Left lung (tissue), 10 donors: ENCODE results near the gene POU2F3. TPM values are rescaled to one million over a fixed set of nuclear protein-coding genes. Genes with fewer than 3 reads are reported as not detected.

Experiments used
- ATAC-seq: fragments of 200-7000 bp; cut with Tn5 transposase; one replicate; pipeline ENCODE4 v1.9.1; 2020; ENCODE audit warnings: moderate library complexity
- DNase-seq, 4 donors: peaks; one replicate each; pipeline ENCODE4 v3.0.0-alpha.2; 2013 to 2020
- H3K27ac ChIP-seq, 2 donors: fragments of 200-600 bp; sonication (generic) in 1 of 2; one replicate each; pipeline versions ENCODE4 v1.5.0 to v1.8.0; 2020 to 2021
- H3K27me3 ChIP-seq, 2 donors: fragments of 200-600 bp; sonication (generic) in 1 of 2; one replicate each; pipeline versions ENCODE4 v1.5.0 to v1.8.0; 2020 to 2021
- H3K36me3 ChIP-seq, 2 donors: fragments of 200-600 bp; sonication (generic) in 1 of 2; one replicate each; pipeline versions ENCODE4 v1.5.0 to v1.8.0; 2020 to 2021
- H3K4me1 ChIP-seq, 2 donors: fragments of 200-600 bp; one replicate each; pipeline ENCODE4 v1.8.0; 2021
- H3K4me3 ChIP-seq, 2 donors: fragments of 200-600 bp; sonication (generic) in 1 of 2; one replicate each; pipeline versions ENCODE4 v1.5.0 to v1.8.0; 2020 to 2021; ENCODE audit warnings: mild to moderate bottlenecking in 1 of 2
- H3K9me3 ChIP-seq, 2 donors: fragments of 200-600 bp; sonication (generic) in 1 of 2; one replicate each; pipeline versions ENCODE4 v1.5.0 to v1.8.0; 2020 to 2021
- intact Hi-C, 2 donors: fragments of 100-400 bp; cut with DNase I; formaldehyde crosslinking; loops; one replicate each; pipeline versions ENCODE4 v1.11.2 to v1.14.2; 2022
- polyA plus RNA-seq, 6 donors: library from polyadenylated mRNA; unstranded; fragments of 120-200 nt; gene quantifications; one replicate each; pipeline ENCODE4 v1.2.1, GENCODE V29; 2013; ENCODE audit not compliant: insufficient read length in 6 of 6
- total RNA-seq, 2 donors: library from RNA; stranded (reverse); fragmentation: NEBNext Ultra II Directional; extraction: Animal tissue kit (Norgen Biotek cat#: 25700); gene quantifications; one replicate each; pipeline ENCODE4 v1.2.1, GENCODE V29; 2021
- TF ChIP-seq, protein P1 (sequence below), 2 donors: fragments of 200-600 bp; sonication (generic) in 1 of 2; IDR thresholded peaks; one replicate each; pipeline versions ENCODE4 v1.5.0 to v1.8.0; 2021; ENCODE audit warnings: antibody characterized with exemption in 2 of 2
- donor health status: DM: no; HTN: yes; CAD: no.
- donor health status: DM: no; HTN: no; CAD: no.

The POU2F3 gene
- total and polyA plus RNA-seq, 8 donors, result 0.63 to 3.3 (median 1.1) TPM

DNA sequence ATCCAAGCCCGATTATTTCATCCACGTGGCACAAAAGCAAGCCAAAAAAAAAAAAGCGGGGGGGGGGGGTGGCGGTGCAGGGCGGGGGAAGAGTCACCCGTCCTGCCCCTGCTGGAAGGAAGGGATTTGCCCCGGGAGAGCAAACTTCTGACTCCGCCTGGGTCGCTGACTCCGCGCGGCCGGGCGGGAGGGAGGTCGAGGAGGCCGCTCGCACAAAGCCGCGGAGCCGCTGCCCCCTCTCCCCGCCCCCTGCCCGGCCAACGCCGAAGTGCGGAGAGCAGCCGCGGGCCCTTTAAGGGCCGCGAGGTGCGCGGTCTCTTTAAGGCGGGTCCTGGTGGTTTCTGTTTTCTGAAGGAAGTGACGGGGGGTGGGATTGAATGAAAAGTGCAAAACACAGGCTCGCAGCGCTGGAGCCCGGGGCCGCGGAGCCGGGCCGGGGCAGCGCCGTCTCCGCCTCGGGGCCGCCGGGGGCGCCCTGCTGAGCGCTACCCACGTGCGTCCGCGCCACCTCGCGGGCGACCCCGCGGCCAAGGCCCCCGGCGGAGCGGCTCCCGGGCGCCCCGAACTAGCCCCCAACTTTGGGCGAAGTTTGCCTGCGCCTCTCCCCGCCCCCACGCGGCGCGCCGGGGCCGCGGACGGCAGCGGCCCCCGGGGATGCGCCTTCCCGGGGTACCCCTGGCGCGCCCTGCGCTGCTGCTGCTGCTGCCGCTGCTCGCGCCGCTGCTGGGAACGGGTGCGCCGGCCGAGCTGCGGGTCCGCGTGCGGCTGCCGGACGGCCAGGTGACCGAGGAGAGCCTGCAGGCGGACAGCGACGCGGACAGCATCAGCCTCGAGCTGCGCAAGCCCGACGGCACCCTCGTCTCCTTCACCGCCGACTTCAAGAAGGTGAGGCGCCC, 29.1 kb upstream of the POU2F3 start, which contains the start of gene OAF:
Gene OAF (plus strand): TSS at position 407 of the 896 bp plus-strand sequence. CDS start 248 bp downstream, at position 655.
- Histone ChIP-seq H3K4me1 (peaks cover 5 to 43% of the 10 kb centered on the region in 2 donors), H3K4me3 (peak within 1 kb of the TSS; percentile 50 to 60), H3K9me3 (no peaks in the 10 kb centered on the region), H3K27me3 (peaks cover 0 to 41% of the 10 kb centered on the region in 2 donors), H3K36me3 (no peaks in the 10 kb centered on the region), H3K27ac (peak within 1 kb of the TSS; percentile 49 to 63)
- TF ChIP-seq, protein P1, sequence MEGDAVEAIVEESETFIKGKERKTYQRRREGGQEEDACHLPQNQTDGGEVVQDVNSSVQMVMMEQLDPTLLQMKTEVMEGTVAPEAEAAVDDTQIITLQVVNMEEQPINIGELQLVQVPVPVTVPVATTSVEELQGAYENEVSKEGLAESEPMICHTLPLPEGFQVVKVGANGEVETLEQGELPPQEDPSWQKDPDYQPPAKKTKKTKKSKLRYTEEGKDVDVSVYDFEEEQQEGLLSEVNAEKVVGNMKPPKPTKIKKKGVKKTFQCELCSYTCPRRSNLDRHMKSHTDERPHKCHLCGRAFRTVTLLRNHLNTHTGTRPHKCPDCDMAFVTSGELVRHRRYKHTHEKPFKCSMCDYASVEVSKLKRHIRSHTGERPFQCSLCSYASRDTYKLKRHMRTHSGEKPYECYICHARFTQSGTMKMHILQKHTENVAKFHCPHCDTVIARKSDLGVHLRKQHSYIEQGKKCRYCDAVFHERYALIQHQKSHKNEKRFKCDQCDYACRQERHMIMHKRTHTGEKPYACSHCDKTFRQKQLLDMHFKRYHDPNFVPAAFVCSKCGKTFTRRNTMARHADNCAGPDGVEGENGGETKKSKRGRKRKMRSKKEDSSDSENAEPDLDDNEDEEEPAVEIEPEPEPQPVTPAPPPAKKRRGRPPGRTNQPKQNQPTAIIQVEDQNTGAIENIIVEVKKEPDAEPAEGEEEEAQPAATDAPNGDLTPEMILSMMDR (IDR thresholded peaks at IDR 0.05), result no peak
- intact Hi-C loops, result no loop called here
- DNase-seq, result peak; percentile 77 to 92 (median 89)
- ATAC-seq, result peak; percentile 90

DNA sequence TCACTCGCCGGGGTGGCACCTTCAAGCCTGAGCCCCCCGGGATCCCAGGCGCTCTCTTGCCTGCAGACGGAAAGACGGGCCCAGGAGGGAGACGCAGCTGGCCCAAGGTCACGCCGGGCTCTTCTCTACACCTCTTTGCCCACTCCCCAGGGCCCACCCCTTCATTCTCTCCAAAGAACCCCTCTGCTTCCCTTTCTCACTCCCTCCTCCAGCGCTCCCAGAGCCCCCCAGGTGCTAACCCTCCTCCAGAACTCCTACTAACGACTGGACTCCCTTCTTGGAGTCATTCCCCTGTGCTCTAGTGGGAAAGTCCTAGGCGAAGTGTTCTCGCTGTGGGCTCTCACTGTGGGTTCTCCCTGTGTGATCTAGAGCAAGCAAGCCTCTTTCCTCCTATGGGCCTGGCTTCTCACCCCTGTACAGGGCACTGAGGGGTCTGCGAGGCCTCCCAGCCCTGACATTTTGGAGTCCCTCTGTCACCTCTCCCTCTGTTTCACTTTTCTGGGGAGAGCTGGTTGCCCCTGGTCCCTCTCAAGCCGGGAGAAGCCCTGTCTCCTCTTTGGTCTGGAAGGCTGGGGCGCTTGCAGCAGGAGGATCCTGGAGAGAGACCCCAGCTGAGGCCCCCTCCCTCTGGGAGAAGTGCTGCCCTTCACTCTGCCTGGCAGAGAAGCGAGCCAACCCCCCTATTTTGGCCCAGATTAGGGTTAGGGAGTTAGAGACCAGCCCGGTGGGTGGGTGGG, 28.2 kb upstream of the POU2F3 start:
- peak overlapping the region; percentile 50 to 60 for H3K4me3 ChIP-seq
- H3K27me3 ChIP-seq, result peaks cover 0 to 41% of the 10 kb centered on the region in 2 donors
- intact Hi-C loops, result no loop called here
- H3K36me3 ChIP-seq, result no peaks in the 10 kb centered on the region
- TF ChIP-seq, protein P1 (IDR thresholded peaks at IDR 0.05), result no peak
- ATAC-seq (no peak), DNase-seq (no peak)
- H3K27ac ChIP-seq, result no peak overlapping the region
- H3K9me3 ChIP-seq, result no peaks in the 10 kb centered on the region
- H3K4me1 ChIP-seq, result peaks cover 5 to 43% of the 10 kb centered on the region in 2 donors

DNA sequence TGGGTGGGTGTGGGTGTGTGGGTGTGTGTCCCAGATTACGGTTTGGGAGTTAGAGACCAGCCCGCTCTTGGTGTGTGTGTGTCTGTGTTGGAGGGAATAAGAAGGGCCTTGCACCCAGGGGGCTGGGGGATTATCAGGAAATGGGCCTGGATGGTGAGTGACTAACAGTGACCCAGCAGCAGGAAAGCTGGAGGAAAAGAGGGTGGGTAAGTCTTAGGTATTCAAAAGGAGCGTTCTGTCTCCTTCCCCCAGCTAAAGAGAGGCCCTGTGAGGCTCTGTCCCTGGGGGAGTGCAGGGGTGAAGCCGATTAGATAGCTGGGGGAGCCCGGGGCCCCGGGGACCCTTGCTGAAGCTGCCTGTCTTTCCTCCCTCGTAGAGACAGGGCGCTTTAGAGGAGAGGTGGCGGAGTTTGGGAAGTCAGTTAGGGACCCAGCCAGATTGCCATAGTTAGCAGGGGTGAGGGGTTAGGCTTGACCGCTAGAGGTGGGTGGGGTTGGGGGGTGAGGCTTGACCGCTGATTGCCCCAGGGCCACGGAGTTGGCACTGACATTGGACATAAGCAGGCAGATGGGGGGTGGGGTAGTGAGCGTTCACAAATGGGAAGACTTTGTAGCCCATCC, 27.6 kb upstream of the POU2F3 start:
- intact Hi-C loops, result no loop called here
- H3K9me3 ChIP-seq, result no peaks in the 10 kb centered on the region
- peaks cover 0 to 41% of the 10 kb centered on the region in 2 donors for H3K27me3 ChIP-seq
- H3K27ac ChIP-seq, result no peak overlapping the region
- peak overlapping the region; percentile 50 to 60 for H3K4me3 ChIP-seq
- TF ChIP-seq, protein P1 (IDR thresholded peaks at IDR 0.05), result no peak
- DNase-seq (no peak), ATAC-seq (no peak)
- no peaks in the 10 kb centered on the region for H3K36me3 ChIP-seq
- peaks cover 5 to 42% of the 10 kb centered on the region in 2 donors for H3K4me1 ChIP-seq

DNA sequence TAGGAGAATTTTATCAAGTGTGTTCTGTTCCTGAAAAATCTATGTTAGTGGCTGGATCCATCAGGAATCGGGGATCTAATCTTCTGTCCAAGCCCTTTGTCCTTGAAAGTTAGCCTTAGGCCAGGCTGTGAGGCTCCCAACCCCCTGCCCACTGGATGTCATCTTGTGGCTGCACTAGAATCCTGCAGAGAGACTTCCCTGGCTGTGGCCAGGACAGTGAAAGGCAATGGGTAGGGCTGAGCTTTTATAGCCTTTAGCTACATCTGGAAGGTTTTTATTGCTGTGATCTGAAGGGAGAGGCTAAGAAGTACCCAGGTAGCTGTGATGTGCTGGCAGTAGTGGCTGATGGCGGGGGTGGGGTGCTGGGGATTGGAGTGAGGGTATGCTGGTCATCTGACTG, 27.0 kb upstream of the POU2F3 start:
- H3K9me3 ChIP-seq, result no peaks in the 10 kb centered on the region
- TF ChIP-seq, protein P1 (IDR thresholded peaks at IDR 0.05), result no peak
- H3K4me3 ChIP-seq, result peak overlapping the region in 1 of 2 donors; percentile 60
- intact Hi-C loops, result no loop called here
- H3K27me3 ChIP-seq, result peaks cover 0 to 35% of the 10 kb centered on the region in 2 donors
- no peak for ATAC-seq
- H3K36me3 ChIP-seq, result no peaks in the 10 kb centered on the region
- DNase-seq, result no peak
- no peak overlapping the region for H3K27ac ChIP-seq
- peaks cover 5 to 36% of the 10 kb centered on the region in 2 donors for H3K4me1 ChIP-seq
